ENCODE data around the gene KLHL17. TPM values are rescaled to one million over a fixed set of nuclear protein-coding genes. Genes with fewer than 3 reads are reported as not detected.

Gene KLHL17
- total RNA-seq, 1 donor from 2014 or later: 33.3 TPM

GRCh38 chr1:928825-929661 is 31.3 kb upstream of the KLHL17 start:
- no peak for TF ChIP-seq CTCF (conservative IDR thresholded peaks at IDR 0.05; ENCODE audit: low read depth, low read length)
- no peak for DNase-seq (ENCODE audit: low read depth)
- no peak overlapping the region for H3K4me3 ChIP-seq (ENCODE audit: low read depth, low read length)

GRCh38 chr1:929712-930632 is 30.4 kb upstream of the KLHL17 start:
- no peak for DNase-seq (ENCODE audit: low read depth)
- no peak for TF ChIP-seq CTCF (conservative IDR thresholded peaks at IDR 0.05; ENCODE audit: low read depth, low read length)
- H3K4me3 ChIP-seq (ENCODE audit: low read depth, low read length): no peak overlapping the region

- no peak for TF ChIP-seq CTCF (conservative IDR thresholded peaks at IDR 0.05; ENCODE audit: low read depth, low read length)
- no peak overlapping the region for H3K4me3 ChIP-seq (ENCODE audit: low read depth, low read length)
- DNase-seq (ENCODE audit: low read depth): no peak
Observed at GRCh38 chr1:930633-931138, 29.7 kb upstream of the KLHL17 start.

- no peak for DNase-seq (ENCODE audit: low read depth)
- H3K4me3 ChIP-seq (ENCODE audit: low read depth, low read length): no peak overlapping the region
- no peak for TF ChIP-seq CTCF (conservative IDR thresholded peaks at IDR 0.05; ENCODE audit: low read depth, low read length)
Observed at GRCh38 chr1:931380-932172, 28.8 kb upstream of the KLHL17 start.

- no peak overlapping the region for H3K4me3 ChIP-seq (ENCODE audit: low read depth, low read length)
- TF ChIP-seq CTCF (conservative IDR thresholded peaks at IDR 0.05; ENCODE audit: low read depth, low read length): no peak
- no peak for DNase-seq (ENCODE audit: low read depth)
Observed at GRCh38 chr1:932173-932510, 28.2 kb upstream of the KLHL17 start.

- no peak overlapping the region for H3K4me3 ChIP-seq (ENCODE audit: low read depth, low read length)
Observed at GRCh38 chr1:932776-933602, 27.4 kb upstream of the KLHL17 start.

More at GRCh38 chr1:932776-933602, 27.4 kb upstream of the KLHL17 start:
- no peak for TF ChIP-seq CTCF (conservative IDR thresholded peaks at IDR 0.05; ENCODE audit: low read depth, low read length)
- no peak for DNase-seq (ENCODE audit: low read depth)
